ENCODE measurements around the gene ZNF280A. TPM values are rescaled to one million over a fixed set of nuclear protein-coding genes. Genes with fewer than 3 reads are reported as not detected.

The ZNF280A gene, protein sequence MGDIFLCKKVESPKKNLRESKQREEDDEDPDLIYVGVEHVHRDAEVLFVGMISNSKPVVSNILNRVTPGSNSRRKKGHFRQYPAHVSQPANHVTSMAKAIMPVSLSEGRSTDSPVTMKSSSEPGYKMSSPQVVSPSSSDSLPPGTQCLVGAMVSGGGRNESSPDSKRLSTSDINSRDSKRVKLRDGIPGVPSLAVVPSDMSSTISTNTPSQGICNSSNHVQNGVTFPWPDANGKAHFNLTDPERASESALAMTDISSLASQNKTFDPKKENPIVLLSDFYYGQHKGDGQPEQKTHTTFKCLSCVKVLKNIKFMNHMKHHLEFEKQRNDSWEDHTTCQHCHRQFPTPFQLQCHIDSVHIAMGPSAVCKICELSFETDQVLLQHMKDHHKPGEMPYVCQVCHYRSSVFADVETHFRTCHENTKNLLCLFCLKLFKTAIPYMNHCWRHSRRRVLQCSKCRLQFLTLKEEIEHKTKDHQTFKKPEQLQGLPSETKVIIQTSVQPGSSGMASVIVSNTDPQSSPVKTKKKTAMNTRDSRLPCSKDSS
- not detected in 2 replicates for total RNA-seq

GRCh38 chr22:22520020-22520656 is at the start of gene ZNF280A:
ZNF280A (minus strand) TSS chr22:22520270; CDS start chr22:22515630, 4,640 bp downstream.

GRCh38 chr22:22558972-22559603 is 39.0 kb upstream of the ZNF280A start, which contains the start of gene PRAME:
PRAME (minus strand) TSS chr22:22559265; CDS start chr22:22556832, 2,433 bp downstream.

GRCh38 chr22:22508274-22509176 is 11.5 kb downstream of the ZNF280A start, which contains the start of gene ZNF280B:
ZNF280B (minus strand) TSS chr22:22508742; CDS start chr22:22489398, 19,344 bp downstream.

Other genes with a start within 250 kb of the ZNF280A start
- gene ZNF280B, start 11.5 kb downstream of the ZNF280A start, total RNA-seq: 0.72 and 1.5 TPM in 2 replicates
- gene PRAME, start 39.0 kb upstream of the ZNF280A start, total RNA-seq: under 0.01 TPM in 1 of 2 replicates, not detected in the other
- gene GGTLC2, start 124.3 kb upstream of the ZNF280A start, total RNA-seq: not detected in 2 replicates